Adrenal gland (tissue), 12 donors: Measurements from ENCODE around the gene MICU2. TPM values are rescaled to one million over a fixed set of nuclear protein-coding genes. Genes with fewer than 3 reads are reported as not detected.

ENCODE experiments used
- DNase-seq, 7 donors: peaks; one replicate each; pipeline ENCODE4 v3.0.0-alpha.2; 2019 to 2020
- H3K27ac ChIP-seq, 5 donors: fragments of 200-600 bp; sonication (generic) in 4 of 5; 1 replicate in 3 of 5; 2 replicates in 2 of 5; pipeline versions ENCODE4 v1.5.1 to v1.8.0; 2016 to 2020; ENCODE audit warnings: mild to moderate bottlenecking in 1 of 5
- H3K27me3 ChIP-seq: fragments of 200-600 bp; 2 replicates; pipeline ENCODE4 v1.8.0; 2021
- H3K36me3 ChIP-seq, 2 donors: fragments of 200-600 bp; replicated peaks in 1 of 2; 1 replicate in 1 of 2; 2 replicates in 1 of 2; pipeline versions ENCODE4 v1.5.1 to v1.8.0; 2018 to 2022
- H3K4me1 ChIP-seq, 2 donors: fragments of 200-600 bp; replicated peaks in 1 of 2; 1 replicate in 1 of 2; 2 replicates in 1 of 2; pipeline versions ENCODE4 v1.5.1 to v1.8.0; 2018 to 2021
- H3K4me3 ChIP-seq, 4 donors: fragments of 200-600 bp; sonication (generic) in 3 of 4; one replicate each; pipeline ENCODE4 v1.5.1; 2016 to 2018
- H3K9me3 ChIP-seq, 3 donors: fragments of 200-600 bp; sonication (generic) in 1 of 3; replicated peaks in 1 of 3; 1 replicate in 2 of 3; 2 replicates in 1 of 3; pipeline versions ENCODE4 v1.5.1 to v1.8.0; 2016 to 2021
- CTCF ChIP-seq, 6 experiments: fragments of 450-650 bp in 4 of 6; fragments of 200-600 bp in 2 of 6; sonication (generic) in 1 of 6; IDR thresholded peaks; 1 replicate in 5 of 6; 2 replicates in 1 of 6; pipeline versions ENCODE4 v1.5.1 to v1.8.0; 2016 to 2021; ENCODE audit warnings: antibody characterized with exemption in 6 of 6, mild to moderate bottlenecking in 2 of 6, moderate library complexity in 1 of 6
- POLR2A ChIP-seq, 2 donors: fragments of 450-650 bp; IDR thresholded peaks; one replicate each; pipeline ENCODE4 v1.6.1; 2017; ENCODE audit warnings: antibody characterized with exemption in 2 of 2, mild to moderate bottlenecking in 2 of 2, moderate library complexity in 1 of 2
- WGBS, 4 donors: extraction: QIAGEN DNeasy Blood & Tissue Kit in 2 of 4; methylation state at CpG; one replicate each; pipeline versions ENCODE4 v1.1.5 to v1.1.7; 2013 to 2017; 5-methylcytosine and 5-hydroxymethylcytosine counted together
- intact Hi-C, 2 donors: fragments of 100-400 bp; cut with DNase I; formaldehyde crosslinking; loops; one replicate each; pipeline versions ENCODE4 v1.14.1 to v1.15.0; 2022 to 2023
- polyA plus RNA-seq, 3 donors: library from polyadenylated mRNA; stranded (reverse); fragments of 200-250 nt in 2 of 3; fragments of 350-450 nt in 1 of 3; fragmentation: Illumina TruSeq in 1 of 3; extraction: RNeasy Lipid Tissue Mini Kit (QIAGEN cat#74804) in 1 of 3; gene quantifications; one replicate each; pipeline ENCODE4 v1.2.3, GENCODE V29; 2013 to 2014
- total RNA-seq, 9 donors: library from RNA; depleted of rRNA in 4 of 9; stranded (reverse); fragments of >200 nt in 4 of 9; fragments of 120-200 nt in 1 of 9; fragmentation: NEBNext Ultra II Directional in 1 of 9; extraction: Animal tissue kit (Norgen Biotek cat#: 25700) in 1 of 9; gene quantifications; one replicate each; pipeline versions ENCODE4 v1.1.0 to v1.2.4, GENCODE V29; 2013 to 2023
- donor health status: healthy with polysubstance abuse.
- donor health status: Bipolar disorder and iron deficiency.
- donor health status: DM: yes; HTN: yes; CAD: no.
- donor health status: DM: no; HTN: no; CAD: no.
- donor health status: DM: no; HTN: no; CAD: no.
- donor health status: DM: yes; HTN: yes; CAD: no.

MICU2 gene
- total and polyA plus RNA-seq, 12 donors = 39.7 to 157 (median 59.7) TPM

GRCh38 chr13:21538280-21538679 lies 65.7 kb downstream of the MICU2 start:
- TF ChIP-seq CTCF (IDR thresholded peaks at IDR 0.05) (no peak), POLR2A (IDR thresholded peaks at IDR 0.05) (no peak)
- Histone ChIP-seq H3K4me3 (no peak overlapping the region), H3K4me1 (peaks cover 0 to 31% of the 10 kb centered on the region in 2 donors), H3K27ac (no peak overlapping the region), H3K27me3 (no peaks in the 10 kb centered on the region), H3K36me3 (no peaks in the 10 kb centered on the region), H3K9me3 (no peaks in the 10 kb centered on the region)
- intact Hi-C loops = no loop called here
- DNase-seq = no peak
- 85 to 99% (median 97%) methylated on average over 4 of the region's 4 CpGs for WGBS, 4 donors

GRCh38 chr13:21537105-21537504 lies 66.9 kb downstream of the MICU2 start:
- Histone ChIP-seq H3K27ac (peak overlapping the region in 2 of 5 donors; percentile 53 to 71), H3K9me3 (no peaks in the 10 kb centered on the region), H3K4me1 (peaks cover 0 to 20% of the 10 kb centered on the region in 2 donors), H3K4me3 (no peak overlapping the region), H3K36me3 (no peaks in the 10 kb centered on the region), H3K27me3 (no peaks in the 10 kb centered on the region)
- intact Hi-C loops = no loop called here
- DNase-seq = no peak
- WGBS, 4 donors = 53 to 71% (median 61%) methylated on average over 1 of the region's 1 CpG
- no peak for TF ChIP-seq CTCF (IDR thresholded peaks at IDR 0.05)
- TF ChIP-seq POLR2A (IDR thresholded peaks at IDR 0.05) = no peak

- 93 to 94% (median 93%) methylated on average over 1 of the region's 1 CpG for WGBS, 4 donors
- no peaks in the 10 kb centered on the region for H3K9me3 ChIP-seq
- H3K27ac ChIP-seq = no peak overlapping the region
- H3K4me3 ChIP-seq = no peak overlapping the region
- no peaks in the 10 kb centered on the region for H3K27me3 ChIP-seq
- H3K4me1 ChIP-seq = peaks cover 0 to 4% of the 10 kb centered on the region in 2 donors
- H3K36me3 ChIP-seq = no peaks in the 10 kb centered on the region
- DNase-seq = no peak
- no peak for TF ChIP-seq CTCF (IDR thresholded peaks at IDR 0.05)
- no peak for TF ChIP-seq POLR2A (IDR thresholded peaks at IDR 0.05)
- intact Hi-C loops = no loop called here
These were observed 69.2 kb downstream of the MICU2 start for GRCh38 chr13:21534760-21535159.

- H3K27ac ChIP-seq = no peak overlapping the region
- no peaks in the 10 kb centered on the region for H3K9me3 ChIP-seq
- no peak overlapping the region for H3K4me3 ChIP-seq
- no peak for DNase-seq
- TF ChIP-seq POLR2A (IDR thresholded peaks at IDR 0.05) (no peak), CTCF (IDR thresholded peaks at IDR 0.05) (no peak)
- H3K36me3 ChIP-seq = no peaks in the 10 kb centered on the region
- intact Hi-C loops = no loop called here
- no peaks in the 10 kb centered on the region for H3K4me1 ChIP-seq
- no peaks in the 10 kb centered on the region for H3K27me3 ChIP-seq
- 92 to 95% (median 93%) methylated on average over 5 of the region's 5 CpGs for WGBS, 4 donors
These were observed 72.5 kb downstream of the MICU2 start for GRCh38 chr13:21531455-21531854.
